Cardiac fibroblast (primary cell): ENCODE results near the gene MCU.
"Not testable (repeated sequence)": the region's sequence is repeated elsewhere in the genome, so short reads cannot be mapped to it uniquely, and the experiment has no call there.

Source experiments
- DNase-seq, 2 donors: peaks; one replicate each; pipeline versions ENCODE4 v3.0.0 to v3.0.0-alpha.2; 2010; ENCODE audit warnings: low read depth in 2 of 2
- H3K4me3 ChIP-seq, 2 donors: replicated peaks in 1 of 2; 1 replicate in 1 of 2; 2 replicates in 1 of 2; pipeline ENCODE4 v1.5.1; 2011; ENCODE audit warnings: low read depth in 2 of 2, low read length in 2 of 2, mild to moderate bottlenecking in 2 of 2, moderate library complexity in 1 of 2
- CTCF ChIP-seq: IDR thresholded peaks from one replicate; pipeline ENCODE4 v1.5.1; 2011; ENCODE audit warnings: low read depth, mild to moderate bottlenecking, low read length, inconsistent platforms

Gene MCU

GRCh38 chr10:72765051-72765745, 73.3 kb downstream of the MCU start:
- no peak for TF ChIP-seq CTCF
- H3K4me3 ChIP-seq: no peak overlapping the region
- DNase-seq: peak in 1 of 2 donors; percentile 27

GRCh38 chr10:72771195-72771594, 79.3 kb downstream of the MCU start:
- not testable (repeated sequence) for H3K4me3 ChIP-seq, DNase-seq

GRCh38 chr10:72772031-72772430, 80.1 kb downstream of the MCU start:
- no peak for TF ChIP-seq CTCF
- H3K4me3 ChIP-seq: no peak overlapping the region
- DNase-seq: no peak

- no peak overlapping the region for H3K4me3 ChIP-seq
- DNase-seq: no peak
- no peak for TF ChIP-seq CTCF
These were observed 87.9 kb downstream of the MCU start for GRCh38 chr10:72779874-72780273.

GRCh38 chr10:72782649-72783330, 90.8 kb downstream of the MCU start:
- no peak for DNase-seq
- H3K4me3 ChIP-seq: no peak overlapping the region
- TF ChIP-seq CTCF: no peak

- TF ChIP-seq CTCF: no peak
- H3K4me3 ChIP-seq: no peak overlapping the region
- no peak for DNase-seq
These were observed 91.5 kb downstream of the MCU start for GRCh38 chr10:72783410-72783833.

GRCh38 chr10:72784551-72785351, 92.8 kb downstream of the MCU start:
- H3K4me3 ChIP-seq: no peak overlapping the region
- DNase-seq: peak; percentile 75 to 94
- TF ChIP-seq CTCF: no peak
